Gastroesophageal sphincter (tissue), 4 donors: ENCODE results near the gene SAMMSON. TPM values are rescaled to one million over a fixed set of nuclear protein-coding genes. Genes with fewer than 3 reads are reported as not detected.

Experiments used
- ATAC-seq: fragments of 150-250 bp; one replicate; pipeline ENCODE4 v1.9.1; 2016; ENCODE audit warnings: mild to moderate bottlenecking, moderate library complexity
- H3K27ac ChIP-seq, 4 donors: fragments of 200-600 bp; sonication (generic) in 3 of 4; 1 replicate in 3 of 4; 2 replicates in 1 of 4; pipeline ENCODE4 v1.5.1; 2016 to 2019
- H3K27me3 ChIP-seq: fragments of 200-600 bp; sonication (generic); one replicate; pipeline ENCODE4 v1.5.1; 2019
- H3K36me3 ChIP-seq, 2 donors: fragments of 200-600 bp; sonication (generic); one replicate each; pipeline ENCODE4 v1.5.1; 2019; ENCODE audit warnings: control low read depth in 1 of 2
- H3K4me1 ChIP-seq, 3 donors: fragments of 200-600 bp; sonication (generic); 1 replicate in 2 of 3; 2 replicates in 1 of 3; pipeline ENCODE4 v1.5.1; 2016 to 2019; ENCODE audit warnings: control low read depth in 2 of 3
- H3K4me3 ChIP-seq, 2 donors: fragments of 200-600 bp; sonication (generic); one replicate each; pipeline ENCODE4 v1.5.1; 2019; ENCODE audit warnings: mild to moderate bottlenecking in 1 of 2, moderate library complexity in 1 of 2
- H3K9me3 ChIP-seq, 3 donors: fragments of 200-600 bp; sonication (generic); one replicate each; pipeline ENCODE4 v1.5.1; 2017 to 2019; ENCODE audit warnings: control low read depth in 2 of 3
- CTCF ChIP-seq, 4 experiments: fragments of 200-600 bp in 2 of 4; fragments of 450-650 bp in 2 of 4; sonication (generic) in 1 of 4; IDR thresholded peaks; one replicate each; pipeline ENCODE4 v1.5.1; 2017 to 2019; ENCODE audit warnings: antibody characterized with exemption in 4 of 4, mild to moderate bottlenecking in 2 of 4, moderate library complexity in 2 of 4
- EP300 ChIP-seq: sonication (generic); formaldehyde crosslinking; IDR thresholded peaks from one replicate; pipeline ENCODE4 v1.6.1; 2017; ENCODE audit warnings: antibody characterized with exemption, mild to moderate bottlenecking
- POLR2A ChIP-seq, 2 donors: fragments of 450-650 bp; IDR thresholded peaks; one replicate each; pipeline ENCODE4 v1.6.1; 2017; ENCODE audit warnings: antibody characterized with exemption in 2 of 2, mild to moderate bottlenecking in 2 of 2, moderate library complexity in 1 of 2
- POLR2AphosphoS5 ChIP-seq: sonication (generic); formaldehyde crosslinking; IDR thresholded peaks from one replicate; pipeline ENCODE4 v1.6.1; 2017; ENCODE audit warnings: antibody characterized with exemption
- WGBS, 2 donors: methylation state at CpG; one replicate each; pipeline ENCODE4 v1.1.5; 2018; ENCODE audit warnings: low coverage in 1 of 2; 5-methylcytosine and 5-hydroxymethylcytosine counted together
- total RNA-seq, 4 donors: library from RNA; depleted of rRNA; stranded (reverse); fragments of >200 nt; gene quantifications; one replicate each; pipeline ENCODE4 v1.1.0, GENCODE V29; 2016

The SAMMSON gene
- total RNA-seq, 4 donors from 2014 or later: 0.40 to 5.7 (median 2.6) TPM

DNA sequence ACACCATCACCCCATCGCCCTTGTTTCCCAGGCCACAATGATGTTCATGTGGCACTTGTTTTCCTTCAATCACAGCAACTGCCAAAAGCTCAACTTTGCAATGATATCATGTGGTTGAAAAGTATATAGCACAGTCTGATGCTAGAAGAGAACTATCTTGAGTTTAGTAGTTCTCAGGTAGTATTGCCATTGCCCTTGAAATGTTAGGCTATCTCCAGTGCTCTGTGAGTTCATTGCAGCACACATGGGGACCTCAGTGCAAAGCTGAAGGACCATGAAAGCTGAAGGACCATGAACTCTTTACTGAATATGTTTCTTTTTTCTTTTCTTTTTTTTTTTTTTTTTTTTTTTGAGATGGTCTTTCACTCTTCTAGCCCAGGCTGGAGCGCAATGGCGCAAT lies 35.9 kb upstream of the SAMMSON start:
- no peaks in the 10 kb centered on the region for H3K9me3 ChIP-seq
- H3K27me3 ChIP-seq: no peaks in the 10 kb centered on the region
- no peak overlapping the region for H3K4me3 ChIP-seq
- TF ChIP-seq POLR2AphosphoS5: no peak
- no peaks in the 10 kb centered on the region for H3K4me1 ChIP-seq
- H3K27ac ChIP-seq: no peak overlapping the region
- peaks cover 0 to 69% of the 10 kb centered on the region in 2 donors for H3K36me3 ChIP-seq
- no peak for ATAC-seq
- WGBS, 2 donors: 96 to 100% methylated on average over 1 to 2 of the region's 3 CpGs

GRCh38 chr3:69967156-69967555 lies 32.4 kb upstream of the SAMMSON start:
- TF ChIP-seq EP300: no peak
- TF ChIP-seq POLR2AphosphoS5: no peak
- TF ChIP-seq POLR2A (IDR thresholded peaks at IDR 0.05): no peak
- no peak for TF ChIP-seq CTCF (IDR thresholded peaks at IDR 0.05)
- WGBS, 2 donors: 75 to 82% methylated on average over 4 to 6 of the region's 6 CpGs
- Histone ChIP-seq H3K9me3 (no peaks in the 10 kb centered on the region), H3K4me1 (peaks cover 0 to 6% (median 0%) of the 10 kb centered on the region in 3 donors), H3K27me3 (no peaks in the 10 kb centered on the region), H3K36me3 (peaks cover 0 to 40% of the 10 kb centered on the region in 2 donors), H3K4me3 (no peak overlapping the region), H3K27ac (no peak overlapping the region)
- no peak for ATAC-seq

DNA sequence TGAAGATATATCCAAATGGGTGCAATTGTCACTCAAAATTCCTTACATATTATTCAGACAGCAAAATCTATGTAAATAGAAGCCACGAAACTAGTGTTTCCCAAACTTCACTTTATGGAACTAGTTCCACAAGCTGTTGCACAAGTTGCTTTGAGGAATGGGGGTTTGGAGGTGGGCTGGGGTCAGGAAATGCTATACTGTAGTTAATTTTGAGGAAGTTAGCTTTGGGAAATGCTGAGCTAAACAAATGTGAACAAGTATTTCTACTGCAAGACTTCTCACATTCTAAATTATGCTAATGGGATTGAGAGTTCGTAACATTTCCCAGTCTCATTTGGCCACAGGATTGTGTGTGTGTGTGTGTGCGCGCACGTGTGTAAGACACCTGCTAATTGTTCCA lies 28.7 kb upstream of the SAMMSON start:
- no peaks in the 10 kb centered on the region for H3K9me3 ChIP-seq

DNA sequence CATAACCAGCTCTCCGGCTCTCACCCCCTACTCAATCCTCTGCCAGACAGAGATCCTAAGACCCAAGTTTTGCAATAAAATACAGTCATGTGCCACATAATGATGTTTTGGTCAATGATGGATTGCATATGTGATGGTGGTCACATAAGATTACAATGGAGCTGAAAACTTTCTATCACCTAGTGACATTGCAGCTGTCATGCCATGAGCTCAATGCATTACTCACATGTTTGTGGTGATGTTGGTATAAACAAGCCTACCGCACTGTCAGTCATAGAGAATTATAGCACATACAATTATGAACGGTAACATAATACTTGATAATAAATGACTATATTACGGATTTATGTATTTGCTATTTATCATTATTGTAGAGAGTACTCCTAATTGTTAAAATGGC lies 26.9 kb upstream of the SAMMSON start:
- ATAC-seq: no peak
- 88 to 91% methylated on average over 4 of the region's 4 CpGs for WGBS, 2 donors
- Histone ChIP-seq H3K27me3 (no peaks in the 10 kb centered on the region), H3K9me3 (peaks cover 0 to 3% (median 0%) of the 10 kb centered on the region in 3 donors), H3K27ac (no peak overlapping the region), H3K36me3 (no peaks in the 10 kb centered on the region), H3K4me3 (no peak overlapping the region), H3K4me1 (peaks cover 0 to 15% (median 0%) of the 10 kb centered on the region in 3 donors)
- no peak for TF ChIP-seq EP300
- TF ChIP-seq CTCF (IDR thresholded peaks at IDR 0.05): no peak

More for the DNA sequence above, 28.7 kb upstream of the SAMMSON start:
- TF ChIP-seq POLR2AphosphoS5: no peak
- no peak for TF ChIP-seq POLR2A (IDR thresholded peaks at IDR 0.05)
- no peak for TF ChIP-seq EP300
- no peak for TF ChIP-seq CTCF (IDR thresholded peaks at IDR 0.05)
- Histone ChIP-seq H3K4me1 (peaks cover 0 to 9% (median 0%) of the 10 kb centered on the region in 3 donors), H3K27ac (no peak overlapping the region), H3K27me3 (no peaks in the 10 kb centered on the region), H3K36me3 (peaks cover 0 to 5% of the 10 kb centered on the region in 2 donors), H3K4me3 (no peak overlapping the region)
- WGBS, 2 donors: 81 to 89% methylated on average over 5 of the region's 5 CpGs
- no peak for ATAC-seq

DNA sequence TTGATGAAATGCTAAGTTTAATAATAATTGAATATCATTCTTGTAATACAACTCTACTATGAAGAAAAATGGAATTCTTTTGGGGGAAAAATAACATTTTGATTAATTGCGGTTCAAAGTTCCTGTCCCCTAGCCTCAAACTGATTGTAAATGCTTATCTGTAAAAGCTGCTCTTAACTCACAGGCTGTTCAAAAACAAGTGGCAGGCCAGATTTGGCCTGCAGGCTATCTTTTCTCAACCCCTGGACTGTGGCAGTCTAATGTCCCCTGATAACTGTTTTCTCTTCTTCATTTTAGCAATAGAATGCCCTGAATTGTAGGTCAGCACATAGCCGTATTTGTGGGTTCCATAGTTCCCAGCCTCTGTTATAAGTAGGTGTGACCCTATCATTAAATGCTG lies 23.5 kb upstream of the SAMMSON start:
- 87 to 100% methylated on average over 1 to 2 of the region's 2 CpGs for WGBS, 2 donors
- peak overlapping the region in 1 of 4 donors; percentile 9 for H3K27ac ChIP-seq
- H3K4me1 ChIP-seq: peaks cover 0 to 15% (median 0%) of the 10 kb centered on the region in 3 donors
- TF ChIP-seq POLR2A (IDR thresholded peaks at IDR 0.05) (no peak), POLR2AphosphoS5 (no peak), EP300 (no peak), CTCF (IDR thresholded peaks at IDR 0.05) (no peak)
- peaks cover 0 to 24% (median 0%) of the 10 kb centered on the region in 3 donors for H3K9me3 ChIP-seq
- no peak overlapping the region for H3K4me3 ChIP-seq
- no peaks in the 10 kb centered on the region for H3K36me3 ChIP-seq
- H3K27me3 ChIP-seq: no peaks in the 10 kb centered on the region
- ATAC-seq: no peak
